ENCODE measurements around the gene GOLPH3L.

GOLPH3L gene

DNA sequence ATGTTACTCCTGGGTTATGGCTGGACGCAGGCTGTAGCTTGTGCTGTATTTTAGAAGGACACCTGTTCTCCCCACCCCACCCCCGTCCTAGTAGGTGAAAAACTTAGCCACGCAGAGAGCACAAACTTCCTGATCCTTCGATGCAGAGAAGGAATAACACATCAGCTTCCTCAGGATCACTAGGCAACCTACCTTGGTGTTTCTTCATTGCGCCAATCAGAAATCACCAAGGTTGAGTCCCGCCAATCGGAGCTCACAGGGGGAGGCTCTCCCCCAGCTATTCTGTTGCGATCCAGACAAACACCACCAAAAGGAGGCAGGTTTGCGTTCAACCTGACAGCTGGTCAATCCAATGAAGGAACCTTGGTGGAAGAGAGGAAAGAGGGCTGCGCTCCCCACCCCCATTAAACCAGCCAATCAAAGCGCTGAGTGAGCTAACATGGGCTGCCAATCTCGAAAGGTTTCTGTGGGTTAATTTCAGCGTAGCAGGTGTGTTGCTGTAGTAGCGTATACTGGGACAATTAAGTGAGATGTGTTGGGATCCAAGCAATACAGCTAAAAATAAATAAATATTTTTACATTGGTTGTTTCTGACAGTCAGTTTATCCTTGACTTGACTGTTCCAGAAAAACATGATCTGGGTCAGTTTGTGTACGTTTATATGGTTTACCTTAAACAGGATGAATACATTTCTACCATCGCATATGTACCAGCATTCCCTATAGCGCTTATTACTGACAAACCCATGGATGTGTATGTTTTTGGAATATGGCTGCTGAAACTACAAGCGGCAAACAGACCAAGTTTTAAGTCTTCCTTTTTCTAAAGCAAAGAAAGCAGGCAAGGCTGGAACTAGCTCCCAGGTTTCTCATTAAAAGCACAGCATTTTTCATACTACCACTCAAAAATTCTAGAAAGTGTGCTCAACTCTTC, at the start of gene GOLPH3L (continued):
- TF ChIP-seq, protein P1, sequence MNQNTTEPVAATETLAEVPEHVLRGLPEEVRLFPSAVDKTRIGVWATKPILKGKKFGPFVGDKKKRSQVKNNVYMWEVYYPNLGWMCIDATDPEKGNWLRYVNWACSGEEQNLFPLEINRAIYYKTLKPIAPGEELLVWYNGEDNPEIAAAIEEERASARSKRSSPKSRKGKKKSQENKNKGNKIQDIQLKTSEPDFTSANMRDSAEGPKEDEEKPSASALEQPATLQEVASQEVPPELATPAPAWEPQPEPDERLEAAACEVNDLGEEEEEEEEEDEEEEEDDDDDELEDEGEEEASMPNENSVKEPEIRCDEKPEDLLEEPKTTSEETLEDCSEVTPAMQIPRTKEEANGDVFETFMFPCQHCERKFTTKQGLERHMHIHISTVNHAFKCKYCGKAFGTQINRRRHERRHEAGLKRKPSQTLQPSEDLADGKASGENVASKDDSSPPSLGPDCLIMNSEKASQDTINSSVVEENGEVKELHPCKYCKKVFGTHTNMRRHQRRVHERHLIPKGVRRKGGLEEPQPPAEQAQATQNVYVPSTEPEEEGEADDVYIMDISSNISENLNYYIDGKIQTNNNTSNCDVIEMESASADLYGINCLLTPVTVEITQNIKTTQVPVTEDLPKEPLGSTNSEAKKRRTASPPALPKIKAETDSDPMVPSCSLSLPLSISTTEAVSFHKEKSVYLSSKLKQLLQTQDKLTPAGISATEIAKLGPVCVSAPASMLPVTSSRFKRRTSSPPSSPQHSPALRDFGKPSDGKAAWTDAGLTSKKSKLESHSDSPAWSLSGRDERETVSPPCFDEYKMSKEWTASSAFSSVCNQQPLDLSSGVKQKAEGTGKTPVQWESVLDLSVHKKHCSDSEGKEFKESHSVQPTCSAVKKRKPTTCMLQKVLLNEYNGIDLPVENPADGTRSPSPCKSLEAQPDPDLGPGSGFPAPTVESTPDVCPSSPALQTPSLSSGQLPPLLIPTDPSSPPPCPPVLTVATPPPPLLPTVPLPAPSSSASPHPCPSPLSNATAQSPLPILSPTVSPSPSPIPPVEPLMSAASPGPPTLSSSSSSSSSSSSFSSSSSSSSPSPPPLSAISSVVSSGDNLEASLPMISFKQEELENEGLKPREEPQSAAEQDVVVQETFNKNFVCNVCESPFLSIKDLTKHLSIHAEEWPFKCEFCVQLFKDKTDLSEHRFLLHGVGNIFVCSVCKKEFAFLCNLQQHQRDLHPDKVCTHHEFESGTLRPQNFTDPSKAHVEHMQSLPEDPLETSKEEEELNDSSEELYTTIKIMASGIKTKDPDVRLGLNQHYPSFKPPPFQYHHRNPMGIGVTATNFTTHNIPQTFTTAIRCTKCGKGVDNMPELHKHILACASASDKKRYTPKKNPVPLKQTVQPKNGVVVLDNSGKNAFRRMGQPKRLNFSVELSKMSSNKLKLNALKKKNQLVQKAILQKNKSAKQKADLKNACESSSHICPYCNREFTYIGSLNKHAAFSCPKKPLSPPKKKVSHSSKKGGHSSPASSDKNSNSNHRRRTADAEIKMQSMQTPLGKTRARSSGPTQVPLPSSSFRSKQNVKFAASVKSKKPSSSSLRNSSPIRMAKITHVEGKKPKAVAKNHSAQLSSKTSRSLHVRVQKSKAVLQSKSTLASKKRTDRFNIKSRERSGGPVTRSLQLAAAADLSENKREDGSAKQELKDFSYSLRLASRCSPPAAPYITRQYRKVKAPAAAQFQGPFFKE (tag by site-specific recombination; IDR thresholded peaks at IDR 0.05; ENCODE audit: borderline replicate concordance), result no peak
- TF ChIP-seq ZNF214 (tag by site-specific recombination; IDR thresholded peaks at IDR 0.05; ENCODE audit: borderline replicate concordance) (no peak), ZNF366 (tag by site-specific recombination; conservative IDR thresholded peaks at IDR 0.05) (peak; percentile 92), KLF16 (tag by site-specific recombination; IDR thresholded peaks at IDR 0.05) (peak; percentile 33; the same call in 1 of the 2 replicates), MYNN (tag by site-specific recombination; IDR thresholded peaks at IDR 0.05; ENCODE audit: borderline replicate concordance) (no peak), ZNF416 (tag by site-specific recombination; IDR thresholded peaks at IDR 0.05) (no peak), TCF7L2 (IDR thresholded peaks at IDR 0.05; ENCODE audit: borderline replicate concordance, low read depth, low read length) (no peak), ZNF837 (tag by site-specific recombination; IDR thresholded peaks at IDR 0.05) (no peak), ZNF114 (tag by site-specific recombination; IDR thresholded peaks at IDR 0.05) (no peak), KLF1 (tag by site-specific recombination; IDR thresholded peaks at IDR 0.05) (no peak), GLI4 (tag by site-specific recombination; IDR thresholded peaks at IDR 0.05) (no peak), ZNF324 (tag by site-specific recombination; IDR thresholded peaks at IDR 0.05) (no peak), ZNF529 (tag by site-specific recombination; IDR thresholded peaks at IDR 0.05; ENCODE audit: insufficient replicate concordance) (no peak)
- TF ChIP-seq, protein P2, sequence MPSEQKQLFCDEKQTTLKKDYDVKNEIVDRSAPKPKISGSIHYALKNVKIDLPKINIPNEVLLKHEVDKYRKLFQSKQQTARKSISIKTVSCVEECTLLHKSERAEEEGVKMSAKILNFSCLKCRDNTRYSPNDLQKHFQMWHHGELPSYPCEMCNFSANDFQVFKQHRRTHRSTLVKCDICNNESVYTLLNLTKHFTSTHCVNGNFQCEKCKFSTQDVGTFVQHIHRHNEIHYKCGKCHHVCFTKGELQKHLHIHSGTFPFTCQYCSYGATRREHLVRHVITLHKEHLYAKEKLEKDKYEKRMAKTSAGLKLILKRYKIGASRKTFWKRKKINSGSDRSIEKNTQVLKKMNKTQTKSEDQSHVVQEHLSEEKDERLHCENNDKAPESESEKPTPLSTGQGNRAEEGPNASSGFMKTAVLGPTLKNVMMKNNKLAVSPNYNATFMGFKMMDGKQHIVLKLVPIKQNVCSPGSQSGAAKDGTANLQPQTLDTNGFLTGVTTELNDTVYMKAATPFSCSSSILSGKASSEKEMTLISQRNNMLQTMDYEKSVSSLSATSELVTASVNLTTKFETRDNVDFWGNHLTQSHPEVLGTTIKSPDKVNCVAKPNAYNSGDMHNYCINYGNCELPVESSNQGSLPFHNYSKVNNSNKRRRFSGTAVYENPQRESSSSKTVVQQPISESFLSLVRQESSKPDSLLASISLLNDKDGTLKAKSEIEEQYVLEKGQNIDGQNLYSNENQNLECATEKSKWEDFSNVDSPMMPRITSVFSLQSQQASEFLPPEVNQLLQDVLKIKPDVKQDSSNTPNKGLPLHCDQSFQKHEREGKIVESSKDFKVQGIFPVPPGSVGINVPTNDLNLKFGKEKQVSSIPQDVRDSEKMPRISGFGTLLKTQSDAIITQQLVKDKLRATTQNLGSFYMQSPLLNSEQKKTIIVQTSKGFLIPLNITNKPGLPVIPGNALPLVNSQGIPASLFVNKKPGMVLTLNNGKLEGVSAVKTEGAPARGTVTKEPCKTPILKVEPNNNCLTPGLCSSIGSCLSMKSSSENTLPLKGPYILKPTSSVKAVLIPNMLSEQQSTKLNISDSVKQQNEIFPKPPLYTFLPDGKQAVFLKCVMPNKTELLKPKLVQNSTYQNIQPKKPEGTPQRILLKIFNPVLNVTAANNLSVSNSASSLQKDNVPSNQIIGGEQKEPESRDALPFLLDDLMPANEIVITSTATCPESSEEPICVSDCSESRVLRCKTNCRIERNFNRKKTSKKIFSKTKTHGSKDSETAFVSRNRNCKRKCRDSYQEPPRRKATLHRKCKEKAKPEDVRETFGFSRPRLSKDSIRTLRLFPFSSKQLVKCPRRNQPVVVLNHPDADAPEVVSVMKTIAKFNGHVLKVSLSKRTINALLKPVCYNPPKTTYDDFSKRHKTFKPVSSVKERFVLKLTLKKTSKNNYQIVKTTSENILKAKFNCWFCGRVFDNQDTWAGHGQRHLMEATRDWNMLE (tag by site-specific recombination; conservative IDR thresholded peaks at IDR 0.05; ENCODE audit: low read depth), result 0 out of 2 replicates have a peak, but pooled peaks have one; percentile 19
- TF ChIP-seq, protein P3, sequence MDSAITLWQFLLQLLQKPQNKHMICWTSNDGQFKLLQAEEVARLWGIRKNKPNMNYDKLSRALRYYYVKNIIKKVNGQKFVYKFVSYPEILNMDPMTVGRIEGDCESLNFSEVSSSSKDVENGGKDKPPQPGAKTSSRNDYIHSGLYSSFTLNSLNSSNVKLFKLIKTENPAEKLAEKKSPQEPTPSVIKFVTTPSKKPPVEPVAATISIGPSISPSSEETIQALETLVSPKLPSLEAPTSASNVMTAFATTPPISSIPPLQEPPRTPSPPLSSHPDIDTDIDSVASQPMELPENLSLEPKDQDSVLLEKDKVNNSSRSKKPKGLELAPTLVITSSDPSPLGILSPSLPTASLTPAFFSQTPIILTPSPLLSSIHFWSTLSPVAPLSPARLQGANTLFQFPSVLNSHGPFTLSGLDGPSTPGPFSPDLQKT (IDR thresholded peaks at IDR 0.05; ENCODE audit: borderline replicate concordance, low read depth, low read length), result no peak
- TF ChIP-seq, protein P4, sequence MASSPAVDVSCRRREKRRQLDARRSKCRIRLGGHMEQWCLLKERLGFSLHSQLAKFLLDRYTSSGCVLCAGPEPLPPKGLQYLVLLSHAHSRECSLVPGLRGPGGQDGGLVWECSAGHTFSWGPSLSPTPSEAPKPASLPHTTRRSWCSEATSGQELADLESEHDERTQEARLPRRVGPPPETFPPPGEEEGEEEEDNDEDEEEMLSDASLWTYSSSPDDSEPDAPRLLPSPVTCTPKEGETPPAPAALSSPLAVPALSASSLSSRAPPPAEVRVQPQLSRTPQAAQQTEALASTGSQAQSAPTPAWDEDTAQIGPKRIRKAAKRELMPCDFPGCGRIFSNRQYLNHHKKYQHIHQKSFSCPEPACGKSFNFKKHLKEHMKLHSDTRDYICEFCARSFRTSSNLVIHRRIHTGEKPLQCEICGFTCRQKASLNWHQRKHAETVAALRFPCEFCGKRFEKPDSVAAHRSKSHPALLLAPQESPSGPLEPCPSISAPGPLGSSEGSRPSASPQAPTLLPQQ (tag by site-specific recombination; IDR thresholded peaks at IDR 0.05), result no peak
- TF ChIP-seq, protein P5, sequence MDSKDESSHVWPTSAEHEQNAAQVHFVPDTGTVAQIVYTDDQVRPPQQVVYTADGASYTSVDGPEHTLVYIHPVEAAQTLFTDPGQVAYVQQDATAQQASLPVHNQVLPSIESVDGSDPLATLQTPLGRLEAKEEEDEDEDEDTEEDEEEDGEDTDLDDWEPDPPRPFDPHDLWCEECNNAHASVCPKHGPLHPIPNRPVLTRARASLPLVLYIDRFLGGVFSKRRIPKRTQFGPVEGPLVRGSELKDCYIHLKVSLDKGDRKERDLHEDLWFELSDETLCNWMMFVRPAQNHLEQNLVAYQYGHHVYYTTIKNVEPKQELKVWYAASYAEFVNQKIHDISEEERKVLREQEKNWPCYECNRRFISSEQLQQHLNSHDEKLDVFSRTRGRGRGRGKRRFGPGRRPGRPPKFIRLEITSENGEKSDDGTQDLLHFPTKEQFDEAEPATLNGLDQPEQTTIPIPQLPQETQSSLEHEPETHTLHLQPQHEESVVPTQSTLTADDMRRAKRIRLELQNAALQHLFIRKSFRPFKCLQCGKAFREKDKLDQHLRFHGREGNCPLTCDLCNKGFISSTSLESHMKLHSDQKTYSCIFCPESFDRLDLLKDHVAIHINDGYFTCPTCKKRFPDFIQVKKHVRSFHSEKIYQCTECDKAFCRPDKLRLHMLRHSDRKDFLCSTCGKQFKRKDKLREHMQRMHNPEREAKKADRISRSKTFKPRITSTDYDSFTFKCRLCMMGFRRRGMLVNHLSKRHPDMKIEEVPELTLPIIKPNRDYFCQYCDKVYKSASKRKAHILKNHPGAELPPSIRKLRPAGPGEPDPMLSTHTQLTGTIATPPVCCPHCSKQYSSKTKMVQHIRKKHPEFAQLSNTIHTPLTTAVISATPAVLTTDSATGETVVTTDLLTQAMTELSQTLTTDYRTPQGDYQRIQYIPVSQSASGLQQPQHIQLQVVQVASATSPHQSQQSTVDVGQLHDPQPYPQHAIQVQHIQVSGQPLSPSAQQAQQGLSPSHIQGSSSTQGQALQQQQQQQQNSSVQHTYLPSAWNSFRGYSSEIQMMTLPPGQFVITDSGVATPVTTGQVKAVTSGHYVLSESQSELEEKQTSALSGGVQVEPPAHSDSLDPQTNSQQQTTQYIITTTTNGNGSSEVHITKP (tag by site-specific recombination; IDR thresholded peaks at IDR 0.05), result peak; percentile 64

Data from HEK293 (cell line).